Right lobe of liver (tissue), 6 donors: ENCODE measurements around the gene PROP1. TPM values are rescaled to one million over a fixed set of nuclear protein-coding genes. Genes with fewer than 3 reads are reported as not detected.

ENCODE experiments used
- ATAC-seq, 4 donors: fragments of 200-7000 bp; cut with Tn5 transposase; one replicate each; pipeline ENCODE4 v1.9.1; 2020; ENCODE audit warnings: mild to moderate bottlenecking in 4 of 4, moderate library complexity in 4 of 4
- DNase-seq, 3 donors: peaks; one replicate each; pipeline ENCODE4 v3.0.0-alpha.2; 2020
- H3K27ac ChIP-seq, 3 donors: fragments of 200-600 bp; one replicate each; pipeline ENCODE4 v1.8.0; 2022
- H3K27me3 ChIP-seq, 2 donors: fragments of 200-600 bp; one replicate each; pipeline ENCODE4 v1.8.0; 2022
- H3K36me3 ChIP-seq, 4 donors: fragments of 200-600 bp; sonication (generic) in 1 of 4; one replicate each; pipeline versions ENCODE4 v1.5.1 to v1.8.0; 2017 to 2022; ENCODE audit warnings: control low read depth in 1 of 4
- H3K4me1 ChIP-seq, 4 donors: fragments of 200-600 bp; sonication (generic) in 1 of 4; one replicate each; pipeline versions ENCODE4 v1.5.1 to v1.8.0; 2017 to 2022; ENCODE audit warnings: control low read depth in 1 of 4
- H3K4me3 ChIP-seq, 3 donors: fragments of 200-600 bp; one replicate each; pipeline ENCODE4 v1.8.0; 2022
- H3K9me3 ChIP-seq, 4 donors: fragments of 200-600 bp; sonication (generic) in 1 of 4; one replicate each; pipeline versions ENCODE4 v1.5.1 to v1.8.0; 2017 to 2022; ENCODE audit warnings: control low read depth in 1 of 4
- CTCF ChIP-seq, 4 donors: fragments of 200-600 bp in 3 of 4; fragments of 450-650 bp in 1 of 4; IDR thresholded peaks; one replicate each; pipeline versions ENCODE4 v1.5.1 to v1.8.0; 2016 to 2022; ENCODE audit warnings: antibody characterized with exemption in 4 of 4, mild to moderate bottlenecking in 2 of 4
- POLR2A ChIP-seq: fragments of 450-650 bp; IDR thresholded peaks from one replicate; pipeline ENCODE4 v1.6.1; 2017; ENCODE audit warnings: antibody characterized with exemption, mild to moderate bottlenecking
- WGBS: methylation state at CpG from one replicate; pipeline ENCODE4 v1.1.6; 2018; ENCODE audit warnings: low coverage, low lambda C conversion rate; ENCODE audit not compliant: insufficient coverage; ENCODE audit errors: missing lambda C conversion rate; 5-methylcytosine and 5-hydroxymethylcytosine counted together
- intact Hi-C, 2 donors: fragments of 100-400 bp; cut with DNase I; formaldehyde crosslinking; loops; one replicate each; pipeline versions ENCODE4 v1.11.2 to v1.14.1; 2022
- total RNA-seq, 6 experiments: library from RNA; depleted of rRNA in 2 of 6; stranded (reverse); fragments of >200 nt in 2 of 6; fragmentation: NEBNext Ultra II Directional in 3 of 6; extraction: Animal tissue kit (Norgen Biotek cat#: 25700) in 3 of 6; gene quantifications; one replicate each; pipeline versions ENCODE4 v1.1.0 to v1.2.4, GENCODE V29; 2016 to 2023
- donor health status: DM: no; HTN: yes; CAD: no.
- donor health status: DM: no; HTN: no; CAD: no.
- donor health status: DM: no; HTN: no; CAD: no.
- donor health status: DM: no; HTN: yes; CAD: no.
- donor health status: DM: no; HTN: yes; CAD: no.

PROP1 gene
- total RNA-seq, 6 experiments from 2014 or later: not detected

GRCh38 chr5:177985430-177986040 is 10.5 kb downstream of the PROP1 start:
- no peak for TF ChIP-seq CTCF (IDR thresholded peaks at IDR 0.05)
- no peak for TF ChIP-seq POLR2A
- intact Hi-C loops: no loop called here
- 14% methylated on average over 17 of the region's 50 CpGs for WGBS
- ATAC-seq: no peak
- no peaks in the 10 kb centered on the region for H3K36me3 ChIP-seq
- H3K27me3 ChIP-seq: peaks cover 0 to 8% of the 10 kb centered on the region in 2 donors
- no peak overlapping the region for H3K27ac ChIP-seq
- H3K4me3 ChIP-seq: no peak overlapping the region
- H3K9me3 ChIP-seq: no peaks in the 10 kb centered on the region
- DNase-seq: no peak
- H3K4me1 ChIP-seq: no peaks in the 10 kb centered on the region

DNA sequence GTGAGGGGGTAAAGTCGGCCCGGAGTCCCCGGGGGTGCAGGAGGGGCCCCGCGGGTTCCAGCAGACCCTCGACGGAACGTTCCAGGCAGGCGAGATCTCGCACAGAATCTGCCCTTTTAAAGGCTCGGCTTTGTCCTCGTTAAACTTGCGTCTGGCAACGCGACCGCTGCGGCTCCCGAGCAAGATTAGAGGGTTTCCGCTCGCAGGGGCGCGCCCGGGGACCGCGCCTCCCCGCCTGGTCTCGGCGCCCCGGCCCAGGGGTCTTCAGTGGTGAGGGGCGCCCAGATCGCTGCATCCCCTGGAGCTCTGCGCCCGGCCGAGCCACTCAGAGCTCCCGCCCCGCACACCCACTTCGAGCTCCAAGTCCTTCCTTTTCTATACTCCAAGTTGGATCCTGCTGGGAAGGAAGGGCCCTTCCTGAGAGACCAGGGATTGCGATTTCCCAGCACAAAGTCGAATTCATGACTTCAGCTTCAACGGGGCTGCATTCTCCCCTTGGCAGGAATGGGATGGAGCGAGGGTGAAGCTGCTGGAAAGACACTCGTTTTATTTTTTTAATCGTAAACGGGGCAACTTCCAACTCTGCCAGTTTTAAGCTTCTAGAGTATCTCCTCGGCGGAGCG is 11.3 kb downstream of the PROP1 start:
- H3K9me3 ChIP-seq: no peaks in the 10 kb centered on the region
- no peaks in the 10 kb centered on the region for H3K36me3 ChIP-seq
- no peak overlapping the region for H3K27ac ChIP-seq
- 9% methylated on average over 19 of the region's 47 CpGs for WGBS
- ATAC-seq (no peak), DNase-seq (no peak)
- H3K27me3 ChIP-seq: peaks cover 0 to 8% of the 10 kb centered on the region in 2 donors
- no peak overlapping the region for H3K4me3 ChIP-seq
- intact Hi-C loops: no loop called here
- H3K4me1 ChIP-seq: no peaks in the 10 kb centered on the region
- TF ChIP-seq CTCF (IDR thresholded peaks at IDR 0.05): no peak
- TF ChIP-seq POLR2A: no peak

DNA sequence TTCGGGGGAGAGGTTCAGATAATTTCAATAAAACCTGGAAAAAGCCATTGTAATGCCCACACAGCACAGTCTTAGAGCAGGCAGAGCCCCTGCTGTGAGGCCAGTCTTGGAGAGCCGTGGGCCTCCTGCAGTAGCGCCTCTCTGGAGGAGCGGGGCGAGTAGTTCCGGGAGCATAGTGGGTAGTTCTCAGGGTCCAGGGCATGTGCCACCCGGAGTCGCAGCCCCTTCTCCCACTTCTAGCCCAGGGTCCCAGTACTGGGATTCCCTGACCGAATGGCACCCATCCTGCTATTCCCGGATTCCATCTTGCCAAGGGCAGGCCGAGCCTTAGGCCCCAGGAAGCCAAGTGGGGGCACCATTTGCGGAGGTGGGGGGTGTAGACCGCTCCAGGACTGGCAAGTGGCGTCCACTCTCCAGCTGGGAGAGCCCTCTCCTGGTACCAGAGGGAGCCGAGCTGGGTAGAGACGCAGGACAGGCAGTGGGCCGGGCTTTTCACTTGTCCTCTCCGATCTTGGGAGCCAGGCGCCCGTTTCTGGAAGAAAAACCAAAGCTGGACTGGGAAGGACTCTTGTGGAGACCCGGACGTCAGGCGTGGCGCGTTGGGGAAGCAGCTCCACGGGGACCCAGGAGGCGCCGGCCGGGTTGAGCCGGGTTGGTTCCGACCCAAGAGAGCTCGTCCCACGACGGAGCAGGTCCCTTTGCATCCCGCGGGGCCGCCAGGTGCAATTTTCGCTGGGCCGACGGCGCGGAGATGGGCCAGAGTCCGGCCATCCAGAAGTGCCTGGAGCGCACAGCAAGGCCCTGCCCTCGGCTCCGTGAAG is 12.1 kb downstream of the PROP1 start:
- Histone ChIP-seq H3K36me3 (no peaks in the 10 kb centered on the region), H3K4me1 (no peaks in the 10 kb centered on the region), H3K9me3 (no peaks in the 10 kb centered on the region), H3K4me3 (no peak overlapping the region), H3K27me3 (peaks cover 0 to 8% of the 10 kb centered on the region in 2 donors), H3K27ac (no peak overlapping the region)
- intact Hi-C loops: no loop called here
- WGBS: 4% methylated on average over 5 of the region's 46 CpGs
- TF ChIP-seq POLR2A (no peak), CTCF (IDR thresholded peaks at IDR 0.05) (no peak)
- ATAC-seq (peak in 1 of 4 donors; percentile 29), DNase-seq (no peak)

GRCh38 chr5:177982956-177983355 is 13.1 kb downstream of the PROP1 start:
- WGBS: 90% methylated on average over 2 of the region's 5 CpGs
- DNase-seq (no peak), ATAC-seq (no peak)
- Histone ChIP-seq H3K4me3 (no peak overlapping the region), H3K9me3 (no peaks in the 10 kb centered on the region), H3K27ac (no peak overlapping the region), H3K4me1 (no peaks in the 10 kb centered on the region), H3K36me3 (no peaks in the 10 kb centered on the region), H3K27me3 (peaks cover 0 to 8% of the 10 kb centered on the region in 2 donors)
- TF ChIP-seq POLR2A: no peak
- no peak for TF ChIP-seq CTCF (IDR thresholded peaks at IDR 0.05)
- intact Hi-C loops: no loop called here
